ENCODE results near the gene CHCHD4.
A peak's percentile ranks its signal among the peaks of the same experiment; 100 is the strongest.

CHCHD4 gene

DNA sequence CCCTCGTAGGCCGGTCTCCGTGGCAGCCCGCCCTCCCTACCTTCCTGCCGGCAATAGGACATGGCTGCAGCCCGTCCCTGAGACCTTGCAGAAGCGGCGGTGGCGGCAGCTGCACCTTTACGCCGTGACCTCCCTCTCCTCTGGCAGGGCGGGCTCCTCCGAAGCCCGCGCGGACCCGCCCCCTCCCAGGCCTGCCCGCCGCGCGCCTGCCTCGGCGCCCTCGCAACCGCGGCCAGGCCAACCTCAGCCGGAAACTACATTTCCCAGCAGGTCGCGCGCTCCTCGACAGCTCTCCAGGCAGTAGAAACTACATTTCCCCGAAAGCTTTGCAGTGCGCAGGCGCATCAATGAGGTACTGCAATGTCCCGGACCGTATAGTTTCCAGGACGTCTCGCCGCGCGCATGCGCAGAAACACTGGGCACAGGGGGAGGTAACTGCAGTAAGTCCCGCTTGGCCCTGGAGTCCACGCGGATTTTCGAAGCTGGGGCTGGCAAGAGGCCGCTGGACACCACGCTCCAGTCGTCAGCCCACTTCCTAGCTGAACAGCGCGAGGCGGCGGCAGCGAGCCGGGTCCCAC, at the start of gene CHCHD4, which contains the start of gene TMEM43:
Gene CHCHD4, minus strand, starts transcription at position 256 of the 578 bp plus-strand sequence. Its CDS starts 194 bp downstream, at position 62.
Gene TMEM43, plus strand, starts transcription at position 438 of the 578 bp plus-strand sequence. CDS start 142 bp downstream, outside the sequence.
- H3K4me3 ChIP-seq (ENCODE audit: control insufficient read depth, low read depth, low read length): peak within 1 kb of the TSS; percentile 83
- TF ChIP-seq, protein P1, sequence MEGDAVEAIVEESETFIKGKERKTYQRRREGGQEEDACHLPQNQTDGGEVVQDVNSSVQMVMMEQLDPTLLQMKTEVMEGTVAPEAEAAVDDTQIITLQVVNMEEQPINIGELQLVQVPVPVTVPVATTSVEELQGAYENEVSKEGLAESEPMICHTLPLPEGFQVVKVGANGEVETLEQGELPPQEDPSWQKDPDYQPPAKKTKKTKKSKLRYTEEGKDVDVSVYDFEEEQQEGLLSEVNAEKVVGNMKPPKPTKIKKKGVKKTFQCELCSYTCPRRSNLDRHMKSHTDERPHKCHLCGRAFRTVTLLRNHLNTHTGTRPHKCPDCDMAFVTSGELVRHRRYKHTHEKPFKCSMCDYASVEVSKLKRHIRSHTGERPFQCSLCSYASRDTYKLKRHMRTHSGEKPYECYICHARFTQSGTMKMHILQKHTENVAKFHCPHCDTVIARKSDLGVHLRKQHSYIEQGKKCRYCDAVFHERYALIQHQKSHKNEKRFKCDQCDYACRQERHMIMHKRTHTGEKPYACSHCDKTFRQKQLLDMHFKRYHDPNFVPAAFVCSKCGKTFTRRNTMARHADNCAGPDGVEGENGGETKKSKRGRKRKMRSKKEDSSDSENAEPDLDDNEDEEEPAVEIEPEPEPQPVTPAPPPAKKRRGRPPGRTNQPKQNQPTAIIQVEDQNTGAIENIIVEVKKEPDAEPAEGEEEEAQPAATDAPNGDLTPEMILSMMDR (IDR thresholded peaks at IDR 0.05; ENCODE audit: control insufficient read depth, insufficient read depth, low read depth, low read length, missing control alignments): no peak
- peak; percentile 98 for DNase-seq (ENCODE audit: low read depth)

DNA sequence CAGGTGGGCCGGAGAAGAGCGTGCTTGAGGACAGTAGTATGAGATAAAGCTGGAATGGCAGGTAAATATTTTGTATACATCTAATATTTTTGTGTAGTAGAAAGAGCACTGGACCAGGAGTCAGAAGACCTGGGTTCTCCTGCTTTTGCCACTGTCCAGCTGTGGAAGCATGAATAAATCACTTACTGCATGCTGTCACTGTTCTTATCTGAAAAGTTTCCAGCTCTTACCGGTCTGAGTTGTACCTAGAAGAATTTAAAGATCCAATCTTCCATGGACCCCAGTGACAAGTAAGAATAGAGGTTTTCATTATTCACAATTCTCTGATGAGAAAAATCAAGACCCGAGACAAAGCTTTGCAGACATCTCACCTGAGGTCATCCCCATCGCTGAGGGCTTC, 47.8 kb upstream of the CHCHD4 start:
- TF ChIP-seq, protein P1 (IDR thresholded peaks at IDR 0.05; ENCODE audit: control insufficient read depth, insufficient read depth, low read depth, low read length, missing control alignments): no peak
- H3K4me3 ChIP-seq (ENCODE audit: control insufficient read depth, low read depth, low read length): no peak overlapping the region
- no peak for DNase-seq (ENCODE audit: low read depth)

DNA sequence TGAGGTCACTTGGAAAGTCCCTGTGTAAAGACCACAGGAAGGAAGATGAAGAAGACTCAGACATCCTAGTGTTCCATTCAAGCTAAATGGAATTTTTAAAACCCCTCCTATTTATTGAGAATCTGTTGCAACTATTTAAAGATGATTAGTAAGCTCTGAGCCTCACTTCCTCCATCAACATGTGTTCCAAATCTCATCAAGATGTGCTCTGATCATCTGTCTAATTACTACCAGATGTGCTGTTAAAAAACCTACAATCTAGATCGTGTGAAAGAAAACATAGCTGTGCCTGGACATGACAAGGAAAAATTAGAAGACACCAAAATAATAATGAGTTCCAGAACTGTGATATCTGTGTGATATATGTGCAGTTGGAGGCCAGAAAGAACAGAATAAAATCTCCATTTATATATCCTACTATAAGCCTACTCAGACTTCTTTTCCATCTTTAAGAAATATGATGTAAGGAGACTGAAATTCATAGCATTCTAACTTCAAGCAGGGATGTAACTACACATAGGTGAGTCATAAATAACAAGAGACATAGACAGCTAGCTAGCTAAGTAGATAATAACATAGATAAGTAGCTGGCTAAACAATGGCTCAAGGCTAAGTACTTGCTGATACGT, 46.0 kb upstream of the CHCHD4 start:
- TF ChIP-seq, protein P1 (IDR thresholded peaks at IDR 0.05; ENCODE audit: control insufficient read depth, insufficient read depth, low read depth, low read length, missing control alignments): no peak
- peak; percentile 69 for DNase-seq (ENCODE audit: low read depth)
- no peak overlapping the region for H3K4me3 ChIP-seq (ENCODE audit: control insufficient read depth, low read depth, low read length)

DNA sequence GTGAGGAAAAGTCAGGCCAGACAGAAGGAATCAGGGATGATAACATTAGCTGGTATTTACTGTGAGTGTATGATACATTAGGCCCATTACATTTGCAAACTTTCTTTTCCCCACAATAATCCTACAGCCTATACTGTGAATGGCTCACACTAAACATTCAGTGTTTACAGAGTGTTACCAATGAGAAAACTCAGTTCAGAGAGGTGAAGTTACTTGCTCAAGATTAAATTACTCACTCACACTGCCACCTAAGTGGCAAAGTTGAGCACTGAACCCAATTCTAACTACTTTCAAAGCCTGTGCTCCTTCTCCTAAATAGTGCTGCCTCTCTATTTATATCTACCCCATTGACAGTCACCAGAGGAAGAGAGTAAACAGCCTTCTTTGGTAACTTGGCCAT, 45.2 kb upstream of the CHCHD4 start:
- no peak overlapping the region for H3K4me3 ChIP-seq (ENCODE audit: control insufficient read depth, low read depth, low read length)
- DNase-seq (ENCODE audit: low read depth): no peak
- TF ChIP-seq, protein P1 (IDR thresholded peaks at IDR 0.05; ENCODE audit: control insufficient read depth, insufficient read depth, low read depth, low read length, missing control alignments): no peak

DNA sequence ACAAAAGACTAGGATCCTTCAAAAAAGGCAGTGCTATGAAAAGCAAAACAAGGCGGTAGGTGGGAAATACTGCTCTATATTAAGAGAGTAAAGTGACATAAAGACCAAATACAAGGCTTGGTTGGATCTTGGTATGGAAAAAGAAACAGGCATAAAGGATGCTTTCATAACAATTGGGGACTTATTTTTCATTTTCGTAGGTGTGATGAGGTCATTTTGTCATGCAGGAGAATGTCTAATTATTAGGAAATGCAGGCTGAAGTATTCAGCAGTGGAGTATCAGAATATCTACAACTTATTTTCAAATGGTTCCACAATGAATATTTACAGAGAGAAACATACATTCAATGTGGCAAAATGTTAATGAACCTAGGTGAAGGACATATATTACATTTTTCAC, 44.8 kb upstream of the CHCHD4 start:
- DNase-seq (ENCODE audit: low read depth): no peak
- no peak overlapping the region for H3K4me3 ChIP-seq (ENCODE audit: control insufficient read depth, low read depth, low read length)
- TF ChIP-seq, protein P1 (IDR thresholded peaks at IDR 0.05; ENCODE audit: control insufficient read depth, insufficient read depth, low read depth, low read length, missing control alignments): no peak

DNA sequence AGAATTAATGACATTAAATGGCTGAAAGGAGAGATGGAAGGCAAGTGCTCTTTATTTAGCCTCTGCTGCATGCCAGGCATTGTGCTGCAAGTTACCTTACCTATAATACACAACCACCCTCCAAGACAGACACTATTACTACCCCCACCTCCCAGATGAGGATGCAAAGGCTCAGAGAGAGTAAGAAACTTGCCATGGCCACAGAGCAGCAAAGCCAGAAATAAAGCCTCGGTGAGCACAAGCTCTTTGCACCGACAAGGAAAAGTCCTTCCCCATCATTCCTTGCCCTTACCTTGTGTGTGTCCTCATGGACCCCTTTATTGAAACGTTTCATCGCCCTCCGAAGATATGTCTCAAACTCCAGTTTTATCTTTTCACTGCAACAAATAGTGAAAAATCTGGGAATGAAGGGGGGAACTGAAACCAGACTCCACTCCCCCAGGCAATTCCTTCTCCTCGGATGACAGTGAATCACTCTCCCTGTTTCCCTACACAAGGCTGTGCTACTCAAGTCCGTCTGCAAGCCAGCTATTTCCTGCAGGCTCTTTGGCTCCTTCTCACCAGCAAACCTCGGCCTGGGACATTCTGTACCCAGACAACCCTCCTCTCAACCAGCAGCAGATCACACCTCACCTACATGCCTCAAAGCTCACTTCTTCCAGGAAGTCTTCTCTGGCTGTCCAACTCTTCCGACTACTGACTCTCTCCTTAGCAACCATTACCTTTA, 42.4 kb upstream of the CHCHD4 start:
- TF ChIP-seq, protein P1 (IDR thresholded peaks at IDR 0.05; ENCODE audit: control insufficient read depth, insufficient read depth, low read depth, low read length, missing control alignments): no peak
- no peak for DNase-seq (ENCODE audit: low read depth)
- no peak overlapping the region for H3K4me3 ChIP-seq (ENCODE audit: control insufficient read depth, low read depth, low read length)

All from AG09309 (cell line).